Measurements from ENCODE around the gene MMP15. TPM values are rescaled to one million over a fixed set of nuclear protein-coding genes. Genes with fewer than 3 reads are reported as not detected.
A peak's percentile ranks its signal among the peaks of the same experiment; 100 is the strongest.

MMP15 gene
- total and polyA plus RNA-seq, 2 of the 13 experiments (the other 11 are each of a cell fraction or from before 2014, with no cell fraction given): 35.2 to 44.9 TPM

DNA sequence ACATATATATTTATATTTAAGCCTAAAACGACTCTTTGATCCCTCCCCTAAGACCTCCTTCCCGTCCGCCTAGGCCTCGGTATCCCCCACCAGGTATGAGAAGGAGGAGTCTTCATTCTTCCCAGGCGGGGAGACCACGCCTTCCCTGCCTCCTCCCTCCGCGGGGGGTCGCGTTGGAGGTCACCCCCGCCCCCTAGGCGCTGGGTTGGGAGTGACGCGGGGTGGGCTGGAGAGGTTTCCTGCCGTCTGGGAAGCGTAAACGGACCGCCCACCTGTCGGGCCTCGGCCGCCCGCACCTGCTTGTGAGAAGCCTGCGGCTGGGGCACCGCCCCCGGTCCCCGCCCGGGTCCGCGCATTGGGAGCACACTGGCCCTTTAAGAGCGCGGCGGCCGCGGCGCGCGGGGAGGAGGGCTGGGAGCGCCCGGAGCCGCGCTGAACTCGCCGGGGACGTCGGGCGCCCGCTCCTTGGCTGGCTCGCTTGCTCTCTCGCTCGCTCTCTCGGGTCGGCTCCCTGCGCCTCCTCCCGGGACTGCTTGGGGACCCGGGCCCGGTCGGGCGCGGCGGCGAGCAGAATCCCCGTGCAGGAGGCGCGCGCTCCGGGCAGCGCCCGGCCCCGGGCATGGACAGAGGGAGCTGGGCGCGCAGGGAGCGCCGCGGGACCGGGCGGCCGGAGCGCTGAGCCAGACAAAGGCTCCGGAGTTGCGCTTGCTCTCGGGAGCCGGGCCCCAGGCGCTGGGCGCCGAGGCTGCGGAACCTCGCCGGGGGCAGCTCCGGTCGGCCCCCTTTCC, at the start of gene MMP15 (continued):
- TF ChIP-seq, protein P1, sequence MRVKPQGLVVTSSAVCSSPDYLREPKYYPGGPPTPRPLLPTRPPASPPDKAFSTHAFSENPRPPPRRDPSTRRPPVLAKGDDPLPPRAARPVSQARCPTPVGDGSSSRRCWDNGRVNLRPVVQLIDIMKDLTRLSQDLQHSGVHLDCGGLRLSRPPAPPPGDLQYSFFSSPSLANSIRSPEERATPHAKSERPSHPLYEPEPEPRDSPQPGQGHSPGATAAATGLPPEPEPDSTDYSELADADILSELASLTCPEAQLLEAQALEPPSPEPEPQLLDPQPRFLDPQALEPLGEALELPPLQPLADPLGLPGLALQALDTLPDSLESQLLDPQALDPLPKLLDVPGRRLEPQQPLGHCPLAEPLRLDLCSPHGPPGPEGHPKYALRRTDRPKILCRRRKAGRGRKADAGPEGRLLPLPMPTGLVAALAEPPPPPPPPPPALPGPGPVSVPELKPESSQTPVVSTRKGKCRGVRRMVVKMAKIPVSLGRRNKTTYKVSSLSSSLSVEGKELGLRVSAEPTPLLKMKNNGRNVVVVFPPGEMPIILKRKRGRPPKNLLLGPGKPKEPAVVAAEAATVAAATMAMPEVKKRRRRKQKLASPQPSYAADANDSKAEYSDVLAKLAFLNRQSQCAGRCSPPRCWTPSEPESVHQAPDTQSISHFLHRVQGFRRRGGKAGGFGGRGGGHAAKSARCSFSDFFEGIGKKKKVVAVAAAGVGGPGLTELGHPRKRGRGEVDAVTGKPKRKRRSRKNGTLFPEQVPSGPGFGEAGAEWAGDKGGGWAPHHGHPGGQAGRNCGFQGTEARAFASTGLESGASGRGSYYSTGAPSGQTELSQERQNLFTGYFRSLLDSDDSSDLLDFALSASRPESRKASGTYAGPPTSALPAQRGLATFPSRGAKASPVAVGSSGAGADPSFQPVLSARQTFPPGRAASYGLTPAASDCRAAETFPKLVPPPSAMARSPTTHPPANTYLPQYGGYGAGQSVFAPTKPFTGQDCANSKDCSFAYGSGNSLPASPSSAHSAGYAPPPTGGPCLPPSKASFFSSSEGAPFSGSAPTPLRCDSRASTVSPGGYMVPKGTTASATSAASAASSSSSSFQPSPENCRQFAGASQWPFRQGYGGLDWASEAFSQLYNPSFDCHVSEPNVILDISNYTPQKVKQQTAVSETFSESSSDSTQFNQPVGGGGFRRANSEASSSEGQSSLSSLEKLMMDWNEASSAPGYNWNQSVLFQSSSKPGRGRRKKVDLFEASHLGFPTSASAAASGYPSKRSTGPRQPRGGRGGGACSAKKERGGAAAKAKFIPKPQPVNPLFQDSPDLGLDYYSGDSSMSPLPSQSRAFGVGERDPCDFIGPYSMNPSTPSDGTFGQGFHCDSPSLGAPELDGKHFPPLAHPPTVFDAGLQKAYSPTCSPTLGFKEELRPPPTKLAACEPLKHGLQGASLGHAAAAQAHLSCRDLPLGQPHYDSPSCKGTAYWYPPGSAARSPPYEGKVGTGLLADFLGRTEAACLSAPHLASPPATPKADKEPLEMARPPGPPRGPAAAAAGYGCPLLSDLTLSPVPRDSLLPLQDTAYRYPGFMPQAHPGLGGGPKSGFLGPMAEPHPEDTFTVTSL (CRISPR knock-in tag; IDR thresholded peaks at IDR 0.05; ENCODE audit: borderline replicate concordance): no peak
- 0 out of 2 replicates have a peak, but pooled peaks have one; percentile 82 for TF ChIP-seq ZNF83 (CRISPR knock-in tag; IDR thresholded peaks at IDR 0.05; ENCODE audit: borderline replicate concordance)
- peak; percentile 49; the same call in 1 of the 2 replicates for TF ChIP-seq TARDBP (CRISPR knock-in tag; IDR thresholded peaks at IDR 0.05)
- no peak; the same call in 1 of the 2 replicates for TF ChIP-seq KDM5A (IDR thresholded peaks at IDR 0.05; ENCODE audit: borderline replicate concordance, low read length)
- TF ChIP-seq SP5 (CRISPR knock-in tag; IDR thresholded peaks at IDR 0.05; ENCODE audit: borderline replicate concordance, low read depth): peak; percentile 92; the same call in 1 of the 2 replicates
- TF ChIP-seq ZNF329 (CRISPR knock-in tag; IDR thresholded peaks at IDR 0.05; ENCODE audit: low read depth): no peak; the same call in 1 of the 2 replicates
- peak; percentile 98 for TF ChIP-seq ZFP82 (CRISPR knock-in tag; IDR thresholded peaks at IDR 0.05; ENCODE audit: borderline replicate concordance)
- TF ChIP-seq RBM39 (IDR thresholded peaks at IDR 0.05; ENCODE audit: low read depth, low read length, poor library complexity, severe bottlenecking): no peak
- peak; percentile 75 for TF ChIP-seq YY1 (IDR thresholded peaks at IDR 0.05; ENCODE audit: insufficient read depth, insufficient replicate concordance, low read depth, low read length)
- peak; percentile 61; the same call in 1 of the 2 replicates for TF ChIP-seq ZGPAT (CRISPR knock-in tag; IDR thresholded peaks at IDR 0.05)
- TF ChIP-seq ZNF792 (CRISPR knock-in tag; IDR thresholded peaks at IDR 0.05): no peak
- no peak for TF ChIP-seq FOXA1 (IDR thresholded peaks at IDR 0.05)
- TF ChIP-seq FOXA1 (CRISPR knock-in tag; IDR thresholded peaks at IDR 0.05): 0 out of 2 replicates have a peak, but pooled peaks have one; percentile 19
- TF ChIP-seq ZNF770 (CRISPR knock-in tag; IDR thresholded peaks at IDR 0.05): no peak
- no peak for TF ChIP-seq LCORL (IDR thresholded peaks at IDR 0.05)
- no peak for TF ChIP-seq LCORL (CRISPR knock-in tag; IDR thresholded peaks at IDR 0.05)

Data from HepG2 (cell line).